ENCODE measurements around the gene TMEM116. TPM values are rescaled to one million over a fixed set of nuclear protein-coding genes. Genes with fewer than 3 reads are reported as not detected.

TMEM116 gene
- total RNA-seq, 2 donors from 2014 or later, result 13.5 to 13.9 TPM

DNA sequence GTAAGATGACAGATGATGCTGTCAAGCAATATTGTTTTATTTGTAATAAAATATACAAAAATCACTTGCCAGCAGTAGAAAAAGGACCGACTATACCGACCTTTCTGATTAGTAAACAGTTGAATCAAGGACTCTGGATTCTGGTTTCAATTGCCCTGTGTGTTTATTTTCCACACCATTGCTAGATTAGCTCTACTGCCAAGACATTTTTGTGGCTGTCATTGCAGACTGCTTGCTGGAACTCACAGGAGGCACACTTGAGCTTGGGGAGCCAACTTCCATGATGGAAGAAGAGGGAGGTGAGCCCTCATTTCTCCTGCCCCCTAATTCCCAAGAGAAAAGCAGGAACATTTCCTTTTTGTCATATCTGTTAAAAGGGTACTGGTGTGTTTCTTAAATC is 119.7 kb downstream of the TMEM116 start:
- TF ChIP-seq, protein P1, sequence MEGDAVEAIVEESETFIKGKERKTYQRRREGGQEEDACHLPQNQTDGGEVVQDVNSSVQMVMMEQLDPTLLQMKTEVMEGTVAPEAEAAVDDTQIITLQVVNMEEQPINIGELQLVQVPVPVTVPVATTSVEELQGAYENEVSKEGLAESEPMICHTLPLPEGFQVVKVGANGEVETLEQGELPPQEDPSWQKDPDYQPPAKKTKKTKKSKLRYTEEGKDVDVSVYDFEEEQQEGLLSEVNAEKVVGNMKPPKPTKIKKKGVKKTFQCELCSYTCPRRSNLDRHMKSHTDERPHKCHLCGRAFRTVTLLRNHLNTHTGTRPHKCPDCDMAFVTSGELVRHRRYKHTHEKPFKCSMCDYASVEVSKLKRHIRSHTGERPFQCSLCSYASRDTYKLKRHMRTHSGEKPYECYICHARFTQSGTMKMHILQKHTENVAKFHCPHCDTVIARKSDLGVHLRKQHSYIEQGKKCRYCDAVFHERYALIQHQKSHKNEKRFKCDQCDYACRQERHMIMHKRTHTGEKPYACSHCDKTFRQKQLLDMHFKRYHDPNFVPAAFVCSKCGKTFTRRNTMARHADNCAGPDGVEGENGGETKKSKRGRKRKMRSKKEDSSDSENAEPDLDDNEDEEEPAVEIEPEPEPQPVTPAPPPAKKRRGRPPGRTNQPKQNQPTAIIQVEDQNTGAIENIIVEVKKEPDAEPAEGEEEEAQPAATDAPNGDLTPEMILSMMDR (IDR thresholded peaks at IDR 0.05), result no peak

DNA sequence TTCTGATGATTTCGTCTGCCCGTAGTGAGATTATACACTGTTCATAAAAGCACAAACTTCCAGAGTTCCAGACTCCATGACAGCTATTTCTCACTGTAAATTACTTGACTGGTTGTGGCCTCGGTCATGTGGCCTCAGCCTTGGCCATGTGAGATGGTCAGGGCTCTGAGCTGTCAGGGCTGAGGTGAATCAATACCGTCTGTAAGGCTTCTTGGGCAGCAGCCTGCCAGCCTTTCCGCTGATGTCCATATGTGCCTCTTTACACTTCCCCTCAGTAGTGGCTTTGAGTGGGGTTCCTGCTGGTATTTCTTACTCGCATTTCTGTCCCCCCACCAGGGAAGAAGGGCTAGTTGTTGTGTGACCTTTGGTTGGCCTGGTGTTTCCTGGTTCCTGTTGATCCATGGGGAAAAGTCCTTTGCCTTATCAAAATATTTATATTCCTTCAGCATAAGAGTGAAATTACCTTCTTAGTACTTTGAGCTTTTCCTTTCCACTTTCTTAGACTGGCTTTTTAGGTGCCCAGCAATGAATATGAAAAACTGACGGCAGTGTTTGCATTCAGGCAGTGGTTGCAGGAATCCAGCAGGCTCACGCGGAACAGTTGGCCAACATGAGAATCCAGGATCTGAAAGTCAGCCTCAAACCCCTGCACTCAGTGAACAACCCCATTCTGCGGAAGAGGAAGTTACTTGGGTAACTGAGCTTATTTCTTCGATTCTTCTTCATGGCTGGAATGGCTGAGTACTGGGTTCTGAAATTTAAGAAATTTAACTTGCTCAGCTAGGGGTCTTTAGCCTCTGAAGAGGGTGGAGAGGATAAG is 124.8 kb downstream of the TMEM116 start:
- H3K27me3 ChIP-seq (replicated peaks; ENCODE audit: insufficient read depth), result no peaks in the 10 kb centered on the region

More for the DNA sequence above, 119.7 kb downstream of the TMEM116 start:
- ATAC-seq (ENCODE audit: insufficient number of reproducible peaks, low FRiP score, low read depth) (no peak), DNase-seq (ENCODE audit: low spot score) (no peak)
- no peak overlapping the region for H3K4me3 ChIP-seq
- no peaks in the 10 kb centered on the region for H3K9me3 ChIP-seq
- no peak overlapping the region for H3K27ac ChIP-seq
- H3K36me3 ChIP-seq, result peaks cover 9% of the 10 kb centered on the region
- no peaks in the 10 kb centered on the region for H3K4me1 ChIP-seq (ENCODE audit: control insufficient read depth in 1 of 2, low read depth in 2 of 2)
- no peaks in the 10 kb centered on the region for H3K27me3 ChIP-seq (replicated peaks; ENCODE audit: insufficient read depth)

DNA sequence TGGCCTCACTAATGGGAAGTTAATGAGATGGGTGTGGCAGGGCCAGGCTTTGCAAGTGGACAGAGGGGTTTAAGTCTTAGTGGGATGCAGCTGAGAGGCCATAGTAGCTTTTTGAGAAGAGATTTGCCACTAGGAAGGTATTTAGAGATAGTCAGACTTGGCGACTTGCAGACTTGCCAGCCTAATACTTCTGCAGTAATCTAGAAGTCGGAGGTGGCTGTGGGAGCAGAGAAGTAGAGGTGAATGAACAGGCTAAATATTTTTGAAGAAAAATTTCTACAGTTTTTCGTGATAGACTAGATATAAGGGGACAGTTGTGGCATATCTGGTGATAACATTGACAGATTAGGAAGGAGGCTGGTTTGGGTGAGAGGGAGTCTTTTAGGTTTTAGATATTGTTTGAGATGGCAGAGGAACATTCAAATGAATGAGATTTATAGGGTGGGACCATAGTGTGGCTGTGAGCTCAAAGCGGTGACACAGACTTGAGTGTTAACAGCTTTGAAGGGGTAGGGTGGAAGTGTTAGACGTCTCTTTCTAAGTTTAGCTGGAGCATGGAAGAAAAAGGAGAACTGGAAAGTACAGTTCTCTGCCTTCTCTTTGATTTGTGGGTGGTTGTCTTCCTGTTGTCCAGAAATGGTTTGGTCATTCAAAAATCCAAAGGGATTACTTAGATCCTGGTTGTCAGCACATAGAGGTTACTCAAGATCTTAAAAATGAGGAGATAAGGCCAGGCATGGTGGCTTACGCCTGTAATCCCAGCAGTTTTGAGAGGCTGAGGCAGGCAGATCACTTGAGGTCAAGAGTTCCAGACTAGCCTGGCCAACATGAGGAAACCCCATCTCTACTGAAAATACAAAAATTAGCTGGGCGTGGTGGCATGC is 126.1 kb downstream of the TMEM116 start:
- peaks cover 53% of the 10 kb centered on the region for H3K36me3 ChIP-seq
- no peak for DNase-seq (ENCODE audit: low spot score)
- no peaks in the 10 kb centered on the region for H3K4me1 ChIP-seq (ENCODE audit: control insufficient read depth in 1 of 2, low read depth in 2 of 2)
- no peak overlapping the region for H3K4me3 ChIP-seq
- no peak overlapping the region for H3K27ac ChIP-seq
- no peaks in the 10 kb centered on the region for H3K27me3 ChIP-seq (replicated peaks; ENCODE audit: insufficient read depth)
- no peaks in the 10 kb centered on the region for H3K9me3 ChIP-seq
- ATAC-seq (ENCODE audit: insufficient number of reproducible peaks, low FRiP score, low read depth), result no peak
- TF ChIP-seq, protein P1 (IDR thresholded peaks at IDR 0.05), result no peak

More for the DNA sequence above, 124.8 kb downstream of the TMEM116 start:
- Histone ChIP-seq H3K4me3 (no peak overlapping the region), H3K36me3 (peaks cover 41% of the 10 kb centered on the region), H3K9me3 (no peaks in the 10 kb centered on the region), H3K27ac (no peak overlapping the region), H3K4me1 (ENCODE audit: control insufficient read depth in 1 of 2, low read depth in 2 of 2) (no peaks in the 10 kb centered on the region)
- no peak for DNase-seq (ENCODE audit: low spot score)
- ATAC-seq (ENCODE audit: insufficient number of reproducible peaks, low FRiP score, low read depth), result no peak
- TF ChIP-seq, protein P1 (IDR thresholded peaks at IDR 0.05), result no peak

DNA sequence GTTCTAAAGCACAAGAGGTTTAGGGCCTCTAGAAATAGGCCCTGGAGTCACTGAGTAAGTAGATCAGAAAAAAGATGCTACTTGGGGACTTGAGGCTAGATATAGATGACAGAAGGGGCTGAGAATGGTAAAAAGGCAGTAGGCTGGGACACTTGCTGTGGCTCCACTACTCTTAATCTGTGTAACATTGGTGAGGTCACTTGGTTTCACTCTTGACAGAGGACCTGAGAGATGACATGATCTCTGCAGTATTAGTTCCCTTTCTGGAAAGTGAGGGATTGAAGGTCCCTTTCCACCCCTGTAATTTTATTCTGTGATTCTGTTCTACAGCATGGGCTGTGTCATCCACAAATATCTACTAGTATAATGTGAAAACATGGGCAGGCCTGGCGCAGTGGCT is 131.2 kb downstream of the TMEM116 start:
- H3K27me3 ChIP-seq (replicated peaks; ENCODE audit: insufficient read depth), result no peaks in the 10 kb centered on the region
- H3K27ac ChIP-seq, result no peak overlapping the region
- DNase-seq (ENCODE audit: low spot score) (no peak), ATAC-seq (ENCODE audit: insufficient number of reproducible peaks, low FRiP score, low read depth) (no peak)
- no peaks in the 10 kb centered on the region for H3K4me1 ChIP-seq (ENCODE audit: control insufficient read depth in 1 of 2, low read depth in 2 of 2)
- H3K9me3 ChIP-seq, result no peaks in the 10 kb centered on the region
- H3K36me3 ChIP-seq, result peaks cover 63% of the 10 kb centered on the region
- no peak overlapping the region for H3K4me3 ChIP-seq
- TF ChIP-seq, protein P1 (IDR thresholded peaks at IDR 0.05), result no peak

Other genes with a start within 250 kb of the TMEM116 start
- gene ALDH2, start 246.2 kb downstream of the TMEM116 start, total RNA-seq, result 100 to 1,000 TPM in 1 of 2 donors, 10 to 100 TPM in 1; 99.0 to 135 TPM
- 10 to 100 TPM; 35.7 to 72.2 TPM for gene MAPKAPK5, start 170.9 kb downstream of the TMEM116 start, total RNA-seq
- 10 to 100 TPM; 33.1 to 43.6 TPM for gene ERP29, start 261 bp upstream of the TMEM116 start, total RNA-seq
- 10 to 100 TPM; 16.4 to 52.1 TPM for gene NAA25, start 95.6 kb upstream of the TMEM116 start, total RNA-seq
- 10 to 100 TPM; 23.6 to 43.7 TPM for gene TRAFD1, start 112.4 kb upstream of the TMEM116 start, total RNA-seq